ENCODE measurements around the gene GP9. TPM values are rescaled to one million over a fixed set of nuclear protein-coding genes. Genes with fewer than 3 reads are reported as not detected.
"Not testable (repeated sequence)": the region's sequence is repeated elsewhere in the genome, so short reads cannot be mapped to it uniquely, and the experiment has no call there.

GP9 gene
- total and polyA plus RNA-seq, 8 donors: 0.14 TPM; not detected in 7

DNA sequence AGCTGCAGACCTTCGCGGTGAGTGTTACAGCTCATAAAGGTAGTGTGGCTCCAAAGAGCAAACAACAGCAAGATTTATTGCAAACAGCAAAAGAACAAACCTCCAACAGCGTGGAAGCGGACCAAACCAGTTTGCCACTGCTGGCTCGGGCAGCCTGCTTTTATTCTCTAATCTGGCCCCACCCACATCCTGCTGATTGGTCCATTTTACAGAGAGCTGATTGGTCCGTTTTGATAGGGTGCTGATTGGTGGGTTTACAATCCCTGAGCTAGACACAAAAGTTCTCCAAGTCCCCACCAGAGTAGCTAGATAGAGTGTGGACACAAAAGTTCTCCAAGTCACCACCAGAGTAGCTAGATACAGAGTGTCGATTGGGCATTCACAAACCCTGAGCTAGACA is 7.1 kb downstream of the GP9 start:
- FAIRE-seq (peak; percentile 45), ATAC-seq (peak; percentile 30 to 66 (median 56)), DNase-seq (peak in 4 of 6 donors; percentile 57 to 77 (median 71))
- intact Hi-C loops (cut with DNase I); H3K9me3 ChIP-seq; H3K27me3 ChIP-seq; H3K36me3 ChIP-seq; H3K4me1 ChIP-seq: not testable (repeated sequence)
- 48 to 56% methylated on average over 7 of the region's 7 CpGs for WGBS, 2 donors
- TF ChIP-seq, protein P1, sequence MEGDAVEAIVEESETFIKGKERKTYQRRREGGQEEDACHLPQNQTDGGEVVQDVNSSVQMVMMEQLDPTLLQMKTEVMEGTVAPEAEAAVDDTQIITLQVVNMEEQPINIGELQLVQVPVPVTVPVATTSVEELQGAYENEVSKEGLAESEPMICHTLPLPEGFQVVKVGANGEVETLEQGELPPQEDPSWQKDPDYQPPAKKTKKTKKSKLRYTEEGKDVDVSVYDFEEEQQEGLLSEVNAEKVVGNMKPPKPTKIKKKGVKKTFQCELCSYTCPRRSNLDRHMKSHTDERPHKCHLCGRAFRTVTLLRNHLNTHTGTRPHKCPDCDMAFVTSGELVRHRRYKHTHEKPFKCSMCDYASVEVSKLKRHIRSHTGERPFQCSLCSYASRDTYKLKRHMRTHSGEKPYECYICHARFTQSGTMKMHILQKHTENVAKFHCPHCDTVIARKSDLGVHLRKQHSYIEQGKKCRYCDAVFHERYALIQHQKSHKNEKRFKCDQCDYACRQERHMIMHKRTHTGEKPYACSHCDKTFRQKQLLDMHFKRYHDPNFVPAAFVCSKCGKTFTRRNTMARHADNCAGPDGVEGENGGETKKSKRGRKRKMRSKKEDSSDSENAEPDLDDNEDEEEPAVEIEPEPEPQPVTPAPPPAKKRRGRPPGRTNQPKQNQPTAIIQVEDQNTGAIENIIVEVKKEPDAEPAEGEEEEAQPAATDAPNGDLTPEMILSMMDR (IDR thresholded peaks at IDR 0.05): peak in 1 of 4 donors; percentile 24
- peak overlapping the region in 3 of 4 donors; percentile 53 to 75 (median 66) for H3K27ac ChIP-seq
- peak overlapping the region in 2 of 4 donors; percentile 42 to 49 for H3K4me3 ChIP-seq

- intact Hi-C loops (cut with DNase I): no loop called here
- ATAC-seq (peak; percentile 79 to 87 (median 83)), DNase-seq (peak in 3 of 6 donors; percentile 42 to 75 (median 73)), FAIRE-seq (no peak)
- Histone ChIP-seq H3K4me3 (peak overlapping the region; percentile 10 to 49 (median 36)), H3K4me1 (peaks cover 0 to 4% (median 0%) of the 10 kb centered on the region in 3 donors), H3K9me3 (no peaks in the 10 kb centered on the region), H3K27ac (peak overlapping the region; percentile 53 to 75 (median 62)), H3K36me3 (no peaks in the 10 kb centered on the region), H3K27me3 (no peaks in the 10 kb centered on the region)
- WGBS, 2 donors: 10 to 17% methylated on average over 29 to 42 of the region's 44 CpGs
- TF ChIP-seq, protein P1 (IDR thresholded peaks at IDR 0.05): no peak
Observed at GRCh38 chr3:129068291-129068886, 7.8 kb downstream of the GP9 start.

DNA sequence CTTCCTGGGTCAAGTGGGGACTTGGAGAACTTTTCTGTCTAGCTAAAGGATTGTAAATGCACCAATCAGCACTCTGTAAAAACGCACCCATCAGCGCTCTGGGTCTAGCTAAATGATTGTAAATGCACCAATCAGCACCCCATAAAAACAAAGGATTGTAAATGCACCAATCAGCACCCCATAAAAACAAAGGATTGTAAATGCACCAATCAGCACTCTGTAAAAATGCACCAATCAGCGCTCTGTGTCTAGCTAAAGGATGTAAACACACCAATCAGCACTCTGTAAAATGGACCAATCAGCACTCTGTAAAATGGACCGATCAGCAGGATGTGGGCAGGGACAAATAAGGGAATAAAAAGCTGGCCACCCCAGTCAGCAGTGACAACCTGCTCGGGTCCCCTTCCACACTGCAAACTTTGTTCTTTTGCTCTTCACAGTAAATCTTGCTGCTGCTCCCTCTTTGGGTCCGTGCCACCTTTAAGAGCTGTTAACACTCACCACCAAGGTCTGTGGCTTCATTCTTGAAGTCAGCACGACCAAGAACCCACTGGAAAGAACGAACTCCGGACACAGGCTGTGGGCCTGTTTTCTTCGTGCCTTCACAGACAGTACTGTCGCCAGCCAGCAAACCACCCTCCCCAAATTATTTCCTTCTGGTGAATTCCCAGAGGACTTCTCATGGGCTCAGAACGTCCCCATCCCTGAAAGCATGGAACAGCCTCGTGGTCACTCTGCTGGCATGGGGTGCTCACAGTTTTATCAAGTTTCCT is 8.9 kb downstream of the GP9 start:
- WGBS, 2 donors: 88 to 93% methylated on average over 13 of the region's 13 CpGs
- H3K4me3 ChIP-seq; H3K36me3 ChIP-seq; FAIRE-seq; H3K27me3 ChIP-seq; H3K27ac ChIP-seq; intact Hi-C loops (cut with DNase I); ATAC-seq; H3K4me1 ChIP-seq; H3K9me3 ChIP-seq: not testable (repeated sequence)
- DNase-seq: peak in 1 of 6 donors; percentile 6

DNA sequence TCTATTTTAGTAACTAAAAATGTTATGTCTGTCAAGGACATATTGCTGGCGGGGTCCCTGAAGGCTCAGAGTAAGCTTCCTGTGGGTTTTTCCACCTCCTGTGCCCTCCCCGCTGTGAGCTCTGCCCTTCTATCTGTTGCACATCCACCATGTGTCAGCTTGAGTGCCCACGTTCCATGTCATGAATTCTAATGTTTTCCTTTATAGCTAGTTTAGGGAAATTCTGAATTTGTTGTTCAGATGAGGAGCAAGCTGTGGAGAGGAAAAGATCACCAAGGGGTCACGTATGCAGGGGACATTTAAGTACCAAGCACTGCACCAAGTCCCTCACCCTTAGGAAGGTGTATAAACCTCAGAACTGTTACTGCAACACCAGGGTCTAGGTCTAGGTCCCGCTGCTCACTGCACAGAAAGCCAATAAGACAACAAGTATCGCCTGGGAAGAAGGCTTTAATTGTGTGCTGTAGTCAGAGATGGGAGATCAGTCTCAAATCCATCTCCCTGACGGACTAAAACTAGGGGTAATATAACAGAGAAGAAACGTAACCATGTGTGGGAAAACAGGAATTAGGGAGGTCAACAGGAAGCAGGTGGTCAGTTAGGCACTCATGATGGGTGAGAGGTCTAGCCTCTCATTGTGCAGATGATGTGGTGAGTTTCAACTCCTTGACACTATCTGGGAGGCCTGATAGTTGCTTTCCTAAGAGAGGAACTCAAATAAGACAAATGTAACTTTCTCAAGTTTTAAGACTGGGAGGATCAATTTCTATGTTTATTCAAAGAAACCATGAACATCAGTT is 9.7 kb downstream of the GP9 start:
- no peak for ATAC-seq
- DNase-seq: no peak
- WGBS, 2 donors: 86 to 91% methylated on average over 8 of the region's 8 CpGs
- H3K27me3 ChIP-seq: no peaks in the 10 kb centered on the region
- intact Hi-C loops (cut with DNase I): no loop called here
- H3K9me3 ChIP-seq: no peaks in the 10 kb centered on the region
- no peak for FAIRE-seq
- H3K36me3 ChIP-seq: no peaks in the 10 kb centered on the region
- no peak overlapping the region for H3K4me3 ChIP-seq
- TF ChIP-seq, protein P1 (IDR thresholded peaks at IDR 0.05): no peak
- no peak overlapping the region for H3K27ac ChIP-seq
- H3K4me1 ChIP-seq: peaks cover 0 to 4% (median 0%) of the 10 kb centered on the region in 3 donors

DNA sequence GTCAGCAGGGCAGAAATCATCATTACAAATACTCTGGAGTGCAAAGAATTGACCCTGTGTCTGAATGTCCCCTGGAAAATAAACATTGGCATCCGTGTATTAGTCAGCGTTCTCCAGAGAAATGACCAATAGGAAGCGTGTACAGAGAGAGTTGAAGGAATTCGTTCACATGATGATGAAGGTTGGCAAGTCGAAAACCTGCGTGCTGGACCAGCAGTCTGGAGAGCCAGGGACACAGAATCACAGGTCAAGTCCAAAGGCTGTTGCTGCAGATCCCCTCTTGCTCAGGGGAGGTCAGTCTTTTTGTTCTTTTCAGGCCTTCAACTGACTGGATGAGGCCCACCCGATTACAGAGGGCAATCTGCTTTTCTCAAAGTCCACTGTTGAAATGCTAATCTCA is 16.6 kb downstream of the GP9 start:
- FAIRE-seq: no peak
- no peaks in the 10 kb centered on the region for H3K27me3 ChIP-seq
- WGBS, 2 donors: 76 to 79% methylated on average over 7 of the region's 7 CpGs
- no peaks in the 10 kb centered on the region for H3K9me3 ChIP-seq
- H3K4me1 ChIP-seq: no peaks in the 10 kb centered on the region
- intact Hi-C loops (cut with DNase I): no loop called here
- H3K27ac ChIP-seq: no peak overlapping the region
- ATAC-seq: no peak
- DNase-seq: no peak
- H3K4me3 ChIP-seq: no peak overlapping the region
- TF ChIP-seq, protein P1 (IDR thresholded peaks at IDR 0.05): no peak
- H3K36me3 ChIP-seq: no peaks in the 10 kb centered on the region
